Globus pallidus (tissue), 1 donor: Measurements from ENCODE around the gene HIVEP2.

ENCODE experiments used
- DNase-seq: peaks from one replicate; pipeline ENCODE4 v3.0.0-alpha.2; 2015; ENCODE audit warnings: low spot score

HIVEP2 gene

GRCh38 chr6:142738731-142739130, 206.2 kb downstream of the HIVEP2 start:
- no peak for DNase-seq

DNA sequence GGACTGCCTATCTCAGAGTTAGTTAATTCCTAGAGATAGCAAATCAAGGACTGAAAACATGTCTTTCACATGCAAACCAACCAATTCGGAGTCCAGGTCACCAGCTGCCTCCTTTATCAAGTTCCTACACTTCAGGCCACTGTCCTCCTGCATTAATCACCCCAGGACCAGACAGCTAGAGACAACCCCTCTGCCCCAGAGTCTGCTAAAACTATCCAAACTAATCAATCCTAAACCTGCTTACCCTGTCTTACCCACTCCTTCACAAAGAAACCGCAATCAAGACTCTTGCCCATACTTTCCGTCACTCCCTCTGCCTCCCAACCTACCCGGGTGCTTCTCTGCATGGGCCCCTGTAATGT, 207.0 kb downstream of the HIVEP2 start:
- DNase-seq = no peak

- DNase-seq = no peak
Observed at GRCh38 chr6:142737368-142738034, 207.5 kb downstream of the HIVEP2 start.

- DNase-seq = no peak
Observed at GRCh38 chr6:142735204-142735603, 209.8 kb downstream of the HIVEP2 start.

GRCh38 chr6:142732790-142733189, 212.2 kb downstream of the HIVEP2 start:
- no peak for DNase-seq

DNA sequence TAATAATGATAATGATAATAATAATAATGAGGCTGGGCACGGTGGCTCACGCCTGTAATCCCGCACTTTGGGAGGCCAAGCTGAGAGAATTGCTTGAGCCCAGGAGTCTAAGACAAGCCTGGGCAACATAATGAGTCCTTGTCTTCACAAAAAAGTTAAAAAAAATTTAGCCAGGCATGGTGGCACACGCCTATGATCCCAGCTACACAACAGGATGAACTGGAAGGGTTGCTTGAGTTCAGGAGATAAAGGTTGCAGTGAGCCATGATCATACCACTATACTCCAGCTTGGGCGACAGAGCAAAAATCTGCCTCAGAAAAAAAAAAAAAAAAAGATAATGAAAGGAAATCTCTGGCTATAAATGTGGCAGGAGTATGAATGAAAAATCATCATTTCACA, 213.4 kb downstream of the HIVEP2 start:
- no peak for DNase-seq

- no peak for DNase-seq
Observed at GRCh38 chr6:142729618-142730017, 215.4 kb downstream of the HIVEP2 start.

GRCh38 chr6:142728910-142729481, 216.0 kb downstream of the HIVEP2 start:
- no peak for DNase-seq

GRCh38 chr6:142728364-142728763, 216.6 kb downstream of the HIVEP2 start:
- no peak for DNase-seq

GRCh38 chr6:142726616-142727015, 218.4 kb downstream of the HIVEP2 start:
- DNase-seq = no peak

GRCh38 chr6:142725024-142725770, 219.8 kb downstream of the HIVEP2 start:
- no peak for DNase-seq

DNA sequence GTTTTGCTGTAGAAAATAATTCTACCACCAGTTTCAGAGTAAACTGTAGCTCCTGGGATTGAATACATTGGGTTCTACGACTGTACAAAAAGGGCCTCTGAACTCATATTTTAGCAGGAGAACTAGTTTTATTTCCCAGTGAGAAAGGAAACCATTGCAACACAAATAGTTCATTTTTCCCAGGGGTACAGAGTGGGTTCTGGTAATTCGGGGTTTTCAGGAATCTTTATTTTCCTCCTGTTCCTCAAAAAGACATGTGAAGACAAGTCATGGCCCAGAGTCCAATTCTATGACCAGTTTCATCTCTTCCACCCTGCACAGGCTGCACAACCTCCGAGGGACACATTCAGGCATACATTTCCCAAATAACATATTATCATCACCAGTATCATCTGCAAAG, 222.1 kb downstream of the HIVEP2 start:
- no peak for DNase-seq

GRCh38 chr6:142722012-142722411, 223.0 kb downstream of the HIVEP2 start:
- DNase-seq = no peak

- DNase-seq = no peak
Observed at GRCh38 chr6:142721215-142721920, 223.6 kb downstream of the HIVEP2 start.

GRCh38 chr6:142718667-142719191, 226.2 kb downstream of the HIVEP2 start:
- DNase-seq = no peak

- no peak for DNase-seq
Observed at GRCh38 chr6:142716097-142716496, 228.9 kb downstream of the HIVEP2 start.

GRCh38 chr6:142714951-142715785, 229.8 kb downstream of the HIVEP2 start:
- DNase-seq = no peak

DNA sequence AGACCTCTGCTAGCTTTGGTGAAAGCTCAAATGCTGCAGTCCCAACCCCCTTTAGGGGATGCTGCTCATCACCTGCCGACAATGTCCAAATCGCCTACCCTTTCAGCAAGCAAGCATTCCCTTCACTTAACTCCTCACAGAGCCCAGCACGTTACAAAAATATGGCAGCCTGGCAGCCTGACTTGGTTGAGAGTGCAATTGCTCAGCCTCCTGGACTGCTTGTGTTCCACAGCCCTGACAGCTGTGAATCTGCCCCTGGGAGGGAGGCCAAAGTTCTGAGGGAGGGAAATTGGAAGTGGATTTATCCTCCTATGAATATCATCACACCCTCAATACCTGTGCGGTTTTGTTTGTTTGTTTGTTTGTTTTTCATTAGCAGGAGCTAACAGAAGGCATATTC, 231.0 kb downstream of the HIVEP2 start:
- DNase-seq = no peak

DNA sequence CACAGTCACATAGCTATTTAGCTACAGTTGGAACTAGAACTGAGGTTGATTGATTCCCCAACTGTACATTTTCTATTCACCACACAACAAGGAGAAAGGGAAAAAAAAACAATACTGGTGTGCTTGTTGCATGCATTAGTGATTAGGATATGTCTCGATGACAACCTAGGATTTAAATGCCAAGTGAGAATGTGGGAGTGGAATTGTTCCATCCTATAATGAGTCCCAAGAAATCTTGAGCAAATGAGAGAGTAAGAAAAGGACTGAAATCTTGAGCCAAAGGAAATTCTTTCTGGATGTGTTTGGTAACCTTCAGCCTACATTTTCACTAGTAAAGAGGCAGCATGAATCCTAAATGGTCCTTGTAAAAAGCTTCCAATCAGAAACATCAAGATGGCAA, 232.7 kb downstream of the HIVEP2 start:
- DNase-seq = no peak

GRCh38 chr6:142708651-142709050, 236.3 kb downstream of the HIVEP2 start:
- DNase-seq = no peak

- no peak for DNase-seq
Observed at GRCh38 chr6:142707255-142707654, 237.7 kb downstream of the HIVEP2 start.

DNA sequence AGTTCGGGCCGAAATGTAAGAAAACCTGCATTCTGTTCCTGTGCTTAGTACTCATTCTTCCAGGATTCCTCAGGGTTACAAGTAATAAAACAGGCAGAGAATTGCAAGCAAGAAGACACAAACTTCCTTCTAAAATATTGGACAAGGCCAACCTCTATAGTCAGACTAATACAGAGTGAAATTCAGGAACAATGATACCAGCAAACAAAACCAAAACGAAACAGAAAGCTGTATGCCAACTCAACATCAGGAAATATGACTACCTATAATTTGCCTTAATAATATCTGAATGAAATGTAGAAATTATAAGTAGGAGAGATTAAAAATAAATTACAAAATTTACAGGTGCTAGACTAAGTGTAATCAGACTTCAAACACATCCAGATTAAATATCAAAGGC, 238.8 kb downstream of the HIVEP2 start:
- no peak for DNase-seq
